Nephron (organoid): ENCODE results near the gene PAQR6.

ENCODE experiments used
- H3K27ac Mint-ChIP-seq, 3 experiments: 2 replicates each; pipeline ENCODE4 v1.8.0; 2020; ENCODE audit warnings: mixed read lengths in 3 of 3, mild to moderate bottlenecking in 2 of 3, moderate library complexity in 1 of 3
- H3K27me3 Mint-ChIP-seq: 2 replicates; pipeline ENCODE4 v1.8.0; 2021; ENCODE audit warnings: low read depth, mild to moderate bottlenecking, moderate library complexity, mixed read lengths
- H3K36me3 Mint-ChIP-seq: 2 replicates; pipeline ENCODE4 v1.8.0; 2020; ENCODE audit warnings: low read depth, mixed read lengths
- H3K4me1 Mint-ChIP-seq: 2 replicates; pipeline ENCODE4 v1.8.0; 2020; ENCODE audit warnings: mixed read lengths
- H3K4me3 Mint-ChIP-seq, 3 experiments: 2 replicates each; pipeline ENCODE4 v1.8.0; 2020; ENCODE audit warnings: mild to moderate bottlenecking in 3 of 3, mixed read lengths in 3 of 3, moderate library complexity in 2 of 3
- H3K9me3 Mint-ChIP-seq: 2 replicates; pipeline ENCODE4 v1.8.0; 2020; ENCODE audit warnings: mixed read lengths
- CTCF ChIP-seq, 3 experiments: fragments of 200-600 bp; sonication (generic); IDR thresholded peaks; one replicate each; pipeline ENCODE4 v1.5.0; 2021; ENCODE audit warnings: antibody characterized with exemption in 3 of 3; ENCODE audit not compliant: unreplicated experiment in 3 of 3

Gene PAQR6

GRCh38 chr1:156282479-156283222, 34.8 kb upstream of the PAQR6 start, which contains the start of gene SMG5:
TSS of gene SMG5 (minus strand) at chr1:156282825. CDS start at chr1:156282680, 145 bp downstream.
- no peak for TF ChIP-seq CTCF (IDR thresholded peaks at IDR 0.05; ENCODE audit: unreplicated experiment in 3 of 3)
- Mint-ChIP-seq H3K27ac (peak within 1 kb of the TSS; percentile 89 to 97 (median 94)), H3K4me3 (peak within 1 kb of the TSS; percentile 91 to 96 (median 93))

DNA sequence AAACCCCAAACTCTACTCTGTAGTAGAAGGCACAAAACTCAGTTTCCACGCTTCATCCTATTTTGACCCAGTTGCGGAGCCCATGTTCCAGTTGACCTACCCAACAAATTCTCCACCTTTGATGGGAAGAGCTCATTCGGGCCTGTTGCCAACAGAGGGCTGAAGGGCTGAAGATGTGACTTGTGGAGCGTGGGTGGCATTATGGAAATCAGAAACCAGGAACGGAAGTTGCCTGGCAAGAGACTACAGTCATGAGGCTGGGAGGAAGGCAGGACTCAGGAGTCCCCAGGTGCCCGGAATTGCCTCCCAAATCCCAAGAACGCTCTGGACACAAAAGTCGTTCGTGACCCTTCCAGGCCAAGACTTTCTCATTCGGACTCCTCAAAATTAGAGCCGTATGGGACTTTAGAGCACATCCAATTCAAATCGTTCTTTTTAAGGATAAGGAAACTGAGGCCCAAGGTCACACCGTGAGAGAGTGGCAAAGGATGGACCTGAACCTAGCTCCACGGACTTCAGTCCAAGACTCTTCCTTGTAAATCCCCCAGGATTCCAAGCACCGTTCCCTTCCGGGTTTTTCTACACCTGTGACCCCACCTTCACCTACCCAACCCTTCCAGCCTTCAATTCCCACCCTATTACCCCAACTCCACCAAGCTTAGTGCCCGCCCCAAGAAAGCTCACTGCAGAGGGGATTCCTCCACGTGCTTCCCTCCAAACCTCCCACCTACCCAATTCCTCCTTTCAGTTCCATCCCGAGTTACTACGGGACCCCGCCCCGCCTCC, 34.0 kb upstream of the PAQR6 start:
- H3K4me3 Mint-ChIP-seq: peak overlapping the region; percentile 91 to 96 (median 93)
- peaks cover 20% of the 10 kb centered on the region for H3K36me3 Mint-ChIP-seq
- H3K4me1 Mint-ChIP-seq: peaks cover 33% of the 10 kb centered on the region
- no peaks in the 10 kb centered on the region for H3K27me3 Mint-ChIP-seq
- H3K27ac Mint-ChIP-seq: peak overlapping the region; percentile 89 to 97 (median 94)
- no peak for TF ChIP-seq CTCF (IDR thresholded peaks at IDR 0.05; ENCODE audit: unreplicated experiment in 3 of 3)
- H3K9me3 Mint-ChIP-seq: no peaks in the 10 kb centered on the region

More at GRCh38 chr1:156282479-156283222, 34.8 kb upstream of the PAQR6 start, which contains the start of gene SMG5:
- Mint-ChIP-seq H3K27me3 (no peaks in the 10 kb centered on the region), H3K9me3 (no peaks in the 10 kb centered on the region), H3K4me1 (peaks cover 33% of the 10 kb centered on the region), H3K36me3 (peaks cover 12% of the 10 kb centered on the region)

DNA sequence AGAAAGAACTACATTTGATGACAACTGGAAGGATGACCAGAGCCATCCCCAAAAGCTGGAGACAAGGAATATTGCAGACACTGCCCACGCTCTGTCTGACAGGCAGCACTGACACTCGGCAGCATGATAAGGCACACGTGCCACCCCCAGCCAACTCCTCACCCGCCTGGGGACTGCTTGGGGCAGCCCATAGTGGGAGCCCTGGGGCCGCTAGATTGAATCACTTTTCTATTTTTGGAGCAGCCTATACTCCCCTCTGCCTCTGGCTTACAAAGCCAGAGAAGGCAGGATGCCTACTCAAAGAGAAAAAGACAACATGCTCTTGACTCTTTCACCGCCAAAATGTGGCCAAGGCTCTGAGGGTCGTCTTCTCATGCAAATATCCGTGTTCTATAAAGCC, 33.4 kb upstream of the PAQR6 start:
- Mint-ChIP-seq H3K36me3 (peaks cover 26% of the 10 kb centered on the region), H3K9me3 (no peaks in the 10 kb centered on the region), H3K27ac (peak overlapping the region in 2 of 3 experiments; percentile 94 to 97), H3K4me3 (peak overlapping the region; percentile 91 to 96 (median 93)), H3K4me1 (peaks cover 33% of the 10 kb centered on the region), H3K27me3 (no peaks in the 10 kb centered on the region)
- TF ChIP-seq CTCF (IDR thresholded peaks at IDR 0.05; ENCODE audit: unreplicated experiment in 3 of 3): no peak

- Mint-ChIP-seq H3K4me3 (peak overlapping the region; percentile 69 to 82 (median 74)), H3K9me3 (no peaks in the 10 kb centered on the region)
Observed at GRCh38 chr1:156279837-156280236, 32.0 kb upstream of the PAQR6 start.

DNA sequence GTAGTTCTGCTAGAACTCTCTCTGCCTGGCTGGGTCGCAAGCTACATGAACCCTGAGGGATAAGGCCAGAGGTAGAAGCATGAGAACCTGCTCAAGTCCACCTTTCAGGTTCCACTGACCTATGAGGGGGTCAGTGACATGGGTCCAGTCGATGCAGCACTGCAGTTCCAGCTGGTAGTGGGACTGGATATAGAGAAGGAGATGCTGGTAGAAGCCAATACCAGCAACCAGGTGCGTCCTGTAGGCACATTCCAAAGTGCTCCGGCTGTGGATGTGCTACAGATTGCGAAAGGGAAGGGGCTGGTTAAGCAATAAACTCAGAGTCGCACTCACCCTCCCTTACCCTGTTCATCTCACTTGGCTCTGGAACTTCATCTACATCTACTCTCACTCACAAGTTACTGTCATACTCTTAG, 29.1 kb upstream of the PAQR6 start:
- no peak for TF ChIP-seq CTCF (IDR thresholded peaks at IDR 0.05; ENCODE audit: unreplicated experiment in 3 of 3)
- H3K36me3 Mint-ChIP-seq: peaks cover 64% of the 10 kb centered on the region
- H3K4me1 Mint-ChIP-seq: peaks cover 19% of the 10 kb centered on the region
- no peak overlapping the region for H3K27ac Mint-ChIP-seq
- no peak overlapping the region for H3K4me3 Mint-ChIP-seq
- H3K9me3 Mint-ChIP-seq: no peaks in the 10 kb centered on the region
- H3K27me3 Mint-ChIP-seq: no peaks in the 10 kb centered on the region

More at GRCh38 chr1:156279837-156280236, 32.0 kb upstream of the PAQR6 start:
- Mint-ChIP-seq H3K4me1 (peaks cover 33% of the 10 kb centered on the region), H3K27ac (peak overlapping the region in 1 of 3 experiments; percentile 34), H3K36me3 (peaks cover 37% of the 10 kb centered on the region), H3K27me3 (no peaks in the 10 kb centered on the region)
- TF ChIP-seq CTCF (IDR thresholded peaks at IDR 0.05; ENCODE audit: unreplicated experiment in 3 of 3): no peak
